HUES48 (cell line): ENCODE data around the gene PRM2.

Experiments used
- H3K27ac ChIP-seq: one replicate; pipeline ENCODE4 v1.7.0; 2013; ENCODE audit warnings: low read depth, low read length, inconsistent platforms
- H3K27me3 ChIP-seq: 2 replicates; pipeline ENCODE4 v1.6.1; 2013; ENCODE audit warnings: mild to moderate bottlenecking, low read length; ENCODE audit not compliant: control insufficient read depth, insufficient read depth
- H3K36me3 ChIP-seq: 2 replicates; pipeline ENCODE4 v1.6.1; 2013; ENCODE audit warnings: low read length; ENCODE audit not compliant: control insufficient read depth, insufficient read depth
- H3K4me1 ChIP-seq: 2 replicates; pipeline ENCODE4 v1.6.1; 2013; ENCODE audit warnings: mild to moderate bottlenecking, low read length; ENCODE audit not compliant: control insufficient read depth, insufficient read depth
- H3K4me3 ChIP-seq: 2 replicates; pipeline ENCODE4 v1.5.1; 2013; ENCODE audit warnings: mild to moderate bottlenecking, low read depth, low read length
- H3K9ac ChIP-seq: 2 replicates; pipeline ENCODE4 v1.6.1; 2013; ENCODE audit warnings: mild to moderate bottlenecking, low read depth, low read length, moderate library complexity
- H3K9me3 ChIP-seq: 2 replicates; pipeline ENCODE4 v1.6.1; 2013; ENCODE audit warnings: low read length; ENCODE audit not compliant: control insufficient read depth, insufficient read depth

PRM2 gene

GRCh38 chr16:11314309-11314894 is 38.1 kb upstream of the PRM2 start:
- no peaks in the 10 kb centered on the region for H3K27me3 ChIP-seq
- H3K36me3 ChIP-seq, result no peaks in the 10 kb centered on the region
- peak overlapping the region; percentile 27; the same call in 1 of the 2 replicates for H3K9ac ChIP-seq
- no peaks in the 10 kb centered on the region for H3K9me3 ChIP-seq
- H3K27ac ChIP-seq, result peak overlapping the region; percentile 82
- peaks cover 43% of the 10 kb centered on the region for H3K4me1 ChIP-seq
- H3K4me3 ChIP-seq, result no peak overlapping the region

GRCh38 chr16:11313493-11314308 is 37.4 kb upstream of the PRM2 start:
- peaks cover 43% of the 10 kb centered on the region for H3K4me1 ChIP-seq
- H3K27ac ChIP-seq, result peak overlapping the region; percentile 82
- no peak overlapping the region for H3K4me3 ChIP-seq
- H3K36me3 ChIP-seq, result no peaks in the 10 kb centered on the region
- H3K9me3 ChIP-seq, result no peaks in the 10 kb centered on the region
- peak overlapping the region; percentile 27; the same call in 1 of the 2 replicates for H3K9ac ChIP-seq
- no peaks in the 10 kb centered on the region for H3K27me3 ChIP-seq

- no peaks in the 10 kb centered on the region for H3K27me3 ChIP-seq
- H3K4me3 ChIP-seq, result 0 out of 2 replicates have a peak overlapping the region, but pooled peaks have one; percentile 13
- peak overlapping the region; percentile 82 for H3K27ac ChIP-seq
- peak overlapping the region; percentile 50 for H3K9ac ChIP-seq
- H3K36me3 ChIP-seq, result no peaks in the 10 kb centered on the region
- H3K4me1 ChIP-seq, result peaks cover 43% of the 10 kb centered on the region
- H3K9me3 ChIP-seq, result no peaks in the 10 kb centered on the region
Observed at GRCh38 chr16:11312718-11313492, 36.6 kb upstream of the PRM2 start.

GRCh38 chr16:11310997-11311561 is 34.8 kb upstream of the PRM2 start:
- Histone ChIP-seq H3K9me3 (no peaks in the 10 kb centered on the region), H3K36me3 (no peaks in the 10 kb centered on the region), H3K9ac (no peak overlapping the region), H3K4me1 (peaks cover 37% of the 10 kb centered on the region), H3K27me3 (no peaks in the 10 kb centered on the region), H3K4me3 (no peak overlapping the region), H3K27ac (no peak overlapping the region)

GRCh38 chr16:11310634-11310977 is 34.3 kb upstream of the PRM2 start:
- Histone ChIP-seq H3K4me3 (no peak overlapping the region), H3K27me3 (no peaks in the 10 kb centered on the region), H3K4me1 (peaks cover 33% of the 10 kb centered on the region), H3K36me3 (no peaks in the 10 kb centered on the region), H3K9me3 (no peaks in the 10 kb centered on the region), H3K27ac (no peak overlapping the region), H3K9ac (no peak overlapping the region)

- Histone ChIP-seq H3K9ac (no peak overlapping the region), H3K4me1 (peaks cover 29% of the 10 kb centered on the region), H3K9me3 (no peaks in the 10 kb centered on the region), H3K27ac (no peak overlapping the region), H3K27me3 (no peaks in the 10 kb centered on the region), H3K4me3 (no peak overlapping the region), H3K36me3 (no peaks in the 10 kb centered on the region)
Observed at GRCh38 chr16:11309895-11310633, 33.8 kb upstream of the PRM2 start.

- H3K27me3 ChIP-seq, result no peaks in the 10 kb centered on the region
- no peak overlapping the region for H3K4me3 ChIP-seq
- H3K9me3 ChIP-seq, result no peaks in the 10 kb centered on the region
- H3K4me1 ChIP-seq, result peaks cover 17% of the 10 kb centered on the region
- H3K27ac ChIP-seq, result no peak overlapping the region
- no peak overlapping the region for H3K9ac ChIP-seq
- no peaks in the 10 kb centered on the region for H3K36me3 ChIP-seq
Observed at GRCh38 chr16:11308493-11309283, 32.4 kb upstream of the PRM2 start.

- Histone ChIP-seq H3K27me3 (no peaks in the 10 kb centered on the region), H3K9me3 (no peaks in the 10 kb centered on the region), H3K9ac (no peak overlapping the region), H3K4me1 (peaks cover 9% of the 10 kb centered on the region), H3K27ac (no peak overlapping the region), H3K36me3 (no peaks in the 10 kb centered on the region), H3K4me3 (no peak overlapping the region)
Observed at GRCh38 chr16:11307639-11308492, 31.6 kb upstream of the PRM2 start.

GRCh38 chr16:11306997-11307638 is 30.8 kb upstream of the PRM2 start:
- H3K4me1 ChIP-seq, result peaks cover 4% of the 10 kb centered on the region; the same call in 1 of the 2 replicates
- H3K4me3 ChIP-seq, result no peak overlapping the region
- H3K27me3 ChIP-seq, result no peaks in the 10 kb centered on the region
- H3K9ac ChIP-seq, result no peak overlapping the region
- H3K9me3 ChIP-seq, result no peaks in the 10 kb centered on the region
- no peaks in the 10 kb centered on the region for H3K36me3 ChIP-seq
- no peak overlapping the region for H3K27ac ChIP-seq
